H1 (cell line): ENCODE results near the gene ENDOV. TPM values are rescaled to one million over a fixed set of nuclear protein-coding genes. Genes with fewer than 3 reads are reported as not detected.

Source experiments
- CTCF ChIA-PET: fragments of 300-600 bp; sonication (Branson Sonifier 250); formaldehyde crosslinking; loops from one replicate; lab custom pipeline; 2021; ENCODE audit not compliant: partially characterized antibody; lab: Charles Lee
- POLR2A ChIA-PET: fragments of 300-600 bp; sonication (Branson Sonifier 250); formaldehyde crosslinking; loops from one replicate; lab custom pipeline; 2021; ENCODE audit warnings: inconsistent platforms; ENCODE audit not compliant: partially characterized antibody; lab: Charles Lee
- DNase-seq, 2 experiments: peaks; one replicate each; pipeline versions ENCODE4 v3.0.0 to v3.0.0-alpha.2; 2010 to 2022; ENCODE audit warnings: low spot score in 2 of 2, low read depth in 1 of 2, mixed read lengths in 1 of 2
- FAIRE-seq: peaks from 2 replicates; lab custom pipeline; 2011; peaks lifted over from hg19 to GRCh38; lab: Jason Lieb, UNC
- H2AFZ ChIP-seq: 2 replicates; pipeline ENCODE4 v1.8.1; 2012; ENCODE audit warnings: low read length, inconsistent platforms
- H2AK5ac ChIP-seq: 2 replicates; pipeline ENCODE4 v1.6.1; 2013; ENCODE audit warnings: low read depth, low read length
- H2BK120ac ChIP-seq: replicated peaks from 2 replicates; pipeline ENCODE3; 2013; ENCODE audit warnings: low read depth, low read length, inconsistent platforms
- H2BK12ac ChIP-seq: 2 replicates; pipeline ENCODE4 v1.6.1; 2013; ENCODE audit warnings: low read depth, low read length
- H2BK15ac ChIP-seq: 2 replicates; pipeline ENCODE4 v1.6.1; 2013; ENCODE audit warnings: low read length
- H2BK20ac ChIP-seq: 2 replicates; pipeline ENCODE4 v1.6.1; 2013; ENCODE audit warnings: low read length
- H2BK5ac ChIP-seq: 2 replicates; pipeline ENCODE4 v1.6.1; 2013; ENCODE audit warnings: low read depth, low read length
- H3K14ac ChIP-seq: 2 replicates; pipeline ENCODE4 v1.6.1; 2013; ENCODE audit warnings: inconsistent platforms; ENCODE audit not compliant: insufficient read length
- H3K18ac ChIP-seq: 2 replicates; pipeline ENCODE4 v1.6.1; 2013; ENCODE audit warnings: low read length; ENCODE audit errors: extremely low read depth
- H3K23ac ChIP-seq: 2 replicates; pipeline ENCODE4 v1.6.1; 2013; ENCODE audit warnings: inconsistent platforms; ENCODE audit not compliant: insufficient read length
- H3K23me2 ChIP-seq: 2 replicates; pipeline ENCODE4 v1.6.1; 2013; ENCODE audit warnings: low read depth, low read length
- H3K27ac ChIP-seq: 2 replicates; pipeline ENCODE4 v1.6.1; 2011; ENCODE audit warnings: low read depth, low read length, inconsistent platforms
- H3K27me3 ChIP-seq, 4 experiments: replicated peaks in 1 of 4; 1 replicate in 1 of 4; 2 replicates in 3 of 4; pipeline versions ENCODE4 v1.6.1 to v1.8.1; 2011 to 2013; ENCODE audit warnings: low read length in 3 of 4, mild to moderate bottlenecking in 3 of 4, inconsistent platforms in 2 of 4, mixed read lengths in 2 of 4, moderate library complexity in 1 of 4; ENCODE audit not compliant: control insufficient read depth in 3 of 4, insufficient read depth in 3 of 4; ENCODE audit errors: extremely low read depth in 1 of 4
- H3K36me3 ChIP-seq, 4 experiments: 2 replicates each; pipeline versions ENCODE4 v1.6.1 to v1.8.1; 2011 to 2013; ENCODE audit warnings: mild to moderate bottlenecking in 4 of 4, low read length in 3 of 4, moderate library complexity in 2 of 4, control low read depth in 1 of 4, inconsistent platforms in 1 of 4; ENCODE audit not compliant: insufficient read depth in 4 of 4, control insufficient read depth in 2 of 4
- H3K4ac ChIP-seq: replicated peaks from 2 replicates; pipeline ENCODE3; 2013; ENCODE audit warnings: low read length, low read depth, mixed read lengths, inconsistent platforms; ENCODE audit not compliant: insufficient read length
- H3K4me1 ChIP-seq, 4 experiments: replicated peaks in 1 of 4; 1 replicate in 1 of 4; 2 replicates in 3 of 4; pipeline versions ENCODE4 v1.6.1 to v1.8.1; 2011 to 2013; ENCODE audit warnings: low read length in 3 of 4, inconsistent platforms in 2 of 4, mixed read lengths in 1 of 4; ENCODE audit not compliant: insufficient read depth in 4 of 4, control insufficient read depth in 3 of 4
- H3K4me2 ChIP-seq, 2 experiments: 2 replicates each; pipeline versions ENCODE4 v1.6.1 to v1.8.1; 2011 to 2013; ENCODE audit warnings: low read depth in 2 of 2, low read length in 2 of 2, control low read depth in 1 of 2, inconsistent platforms in 1 of 2, mild to moderate bottlenecking in 1 of 2; ENCODE audit not compliant: insufficient read depth in 1 of 2
- H3K4me3 ChIP-seq, 4 experiments: fragments of 200-600, 300-600 bp in 1 of 4; sonication (generic), shearing (Covaris generic), sonication (Bioruptor Twin) in 1 of 4; 2 replicates each; pipeline versions ENCODE4 v1.5.1 to v1.8.1; 2011 to 2016; ENCODE audit warnings: low read length in 4 of 4, low read depth in 3 of 4, control low read depth in 2 of 4, inconsistent platforms in 2 of 4, mild to moderate bottlenecking in 2 of 4, mixed read lengths in 1 of 4, moderate library complexity in 1 of 4; ENCODE audit not compliant: insufficient read depth in 2 of 4; ENCODE audit errors: extremely low read depth in 1 of 4
- H3K56ac ChIP-seq: replicated peaks from 2 replicates; pipeline ENCODE3; 2013; ENCODE audit warnings: low read depth, mild to moderate bottlenecking, mixed read lengths, low read length, inconsistent platforms; ENCODE audit not compliant: insufficient read length
- H3K79me1 ChIP-seq: 2 replicates; pipeline ENCODE4 v1.6.1; 2013; ENCODE audit warnings: low read depth, low read length, control low read depth
- H3K79me2 ChIP-seq, 2 experiments: 2 replicates each; pipeline versions ENCODE4 v1.6.1 to v1.8.1; 2012 to 2013; ENCODE audit warnings: low read length in 2 of 2, mild to moderate bottlenecking in 2 of 2, inconsistent platforms in 1 of 2; ENCODE audit not compliant: insufficient read depth in 2 of 2, control insufficient read depth in 1 of 2
- H3K9ac ChIP-seq, 4 experiments: replicated peaks in 1 of 4; 1 replicate in 1 of 4; 2 replicates in 3 of 4; pipeline versions ENCODE4 v1.6.1 to v1.8.1; 2011 to 2013; ENCODE audit warnings: low read depth in 3 of 4, low read length in 3 of 4, control low read depth in 2 of 4, mild to moderate bottlenecking in 2 of 4, moderate library complexity in 2 of 4, inconsistent platforms in 1 of 4; ENCODE audit errors: extremely low read depth in 1 of 4
- H3K9me3 ChIP-seq, 2 experiments: 2 replicates each; pipeline versions ENCODE4 v1.6.1 to v1.8.1; 2012 to 2013; ENCODE audit warnings: mild to moderate bottlenecking in 2 of 2, moderate library complexity in 2 of 2, control low read depth in 1 of 2, inconsistent platforms in 1 of 2, low read depth in 1 of 2, low read length in 1 of 2, mixed read lengths in 1 of 2; ENCODE audit not compliant: insufficient read depth in 2 of 2
- H4K20me1 ChIP-seq, 2 experiments: replicated peaks in 1 of 2; 2 replicates each; pipeline versions ENCODE3 to v1.8.1; 2011 to 2013; ENCODE audit warnings: inconsistent platforms in 2 of 2, low read length in 2 of 2, mild to moderate bottlenecking in 1 of 2; ENCODE audit not compliant: insufficient read depth in 2 of 2, control insufficient read depth in 1 of 2
- H4K5ac ChIP-seq: 2 replicates; pipeline ENCODE4 v1.6.1; 2013; ENCODE audit warnings: low read length, low read depth, mixed read lengths, inconsistent platforms; ENCODE audit not compliant: insufficient read length
- H4K8ac ChIP-seq: 2 replicates; pipeline ENCODE4 v1.8.0; 2013; ENCODE audit warnings: mild to moderate bottlenecking, moderate library complexity, low read length, inconsistent platforms; ENCODE audit not compliant: insufficient read depth; ENCODE audit errors: extremely low read depth
- H4K91ac ChIP-seq: replicated peaks from 2 replicates; pipeline ENCODE3; 2013; ENCODE audit warnings: low read length, mixed read lengths, inconsistent platforms; ENCODE audit not compliant: insufficient read length
- CBX5 ChIP-seq: fragments of 300-800, 300-1000 bp; sonication (generic); IDR thresholded peaks from 2 replicates; pipeline ENCODE4 v1.7.1; 2016; ENCODE audit warnings: antibody characterized with exemption, low read length, low read depth
- CBX8 ChIP-seq: fragments of 300-800, 300-1000 bp; sonication (generic); IDR thresholded peaks from 2 replicates; pipeline ENCODE4 v1.7.1; 2016; ENCODE audit warnings: low read depth, low read length, borderline replicate concordance
- CHD1 ChIP-seq: IDR thresholded peaks from 2 replicates; pipeline ENCODE4 v1.6.1; 2012; ENCODE audit warnings: low read depth, low read length, improper control_type of control experiment
- HDAC6 ChIP-seq: IDR thresholded peaks from one replicate; pipeline ENCODE4 v1.7.1; 2012; ENCODE audit warnings: low read depth, mild to moderate bottlenecking, inconsistent platforms, low read length, moderate library complexity
- POLR2A ChIP-seq, 2 experiments: IDR thresholded peaks; 1 replicate in 1 of 2; 2 replicates in 1 of 2; pipeline ENCODE4 v1.6.1; 2011; ENCODE audit warnings: low read depth in 2 of 2, low read length in 2 of 2, mild to moderate bottlenecking in 2 of 2; ENCODE audit errors: control extremely low read depth in 1 of 2
- POU5F1 ChIP-seq: IDR thresholded peaks from 2 replicates; pipeline ENCODE4 v1.6.1; 2011; ENCODE audit warnings: low read depth, mild to moderate bottlenecking, low read length, moderate library complexity
- RNF2 ChIP-seq: fragments of 200-900, 300-1000 bp; sonication (generic); IDR thresholded peaks from 2 replicates; pipeline ENCODE4 v1.7.1; 2016; ENCODE audit warnings: borderline replicate concordance, low read depth, mild to moderate bottlenecking, antibody characterized with exemption, low read length; ENCODE audit not compliant: poor library complexity, severe bottlenecking; ENCODE audit errors: missing control alignments
- SAP30 ChIP-seq: fragments of 300-600 bp; sonication (generic); IDR thresholded peaks from 2 replicates; pipeline ENCODE4 v1.7.1; 2012; ENCODE audit warnings: low read length, moderate library complexity, mild to moderate bottlenecking, inconsistent platforms; ENCODE audit not compliant: insufficient read depth, insufficient replicate concordance
- TBP ChIP-seq: IDR thresholded peaks from 2 replicates; pipeline ENCODE4 v1.6.1; 2011; ENCODE audit warnings: low read depth, low read length, improper control_type of control experiment
- TEAD4 ChIP-seq: IDR thresholded peaks from 2 replicates; pipeline ENCODE4 v1.6.1; 2012; ENCODE audit warnings: low read depth, low read length, inconsistent platforms, mixed read lengths
- ZNF274 ChIP-seq: IDR thresholded peaks from 2 replicates; pipeline ENCODE4 v1.7.0; 2012; ENCODE audit warnings: low read length, borderline replicate concordance; ENCODE audit errors: extremely low read depth
- WGBS, 2 experiments: shearing (Covaris generic) in 1 of 2; methylation state at CpG; one replicate each; pipeline versions ENCODE4 v1.1.6 to v1.1.7; 2013 to 2015; ENCODE audit warnings: low lambda C conversion rate in 2 of 2, mixed read lengths in 2 of 2, inconsistent platforms in 1 of 2, low coverage in 1 of 2, missing lambda C conversion rate in 1 of 2; ENCODE audit not compliant: insufficient replicate concordance in 2 of 2, insufficient coverage in 1 of 2, insufficient read length in 1 of 2; ENCODE audit errors: extremely low coverage in 1 of 2, missing lambda C conversion rate in 1 of 2; 5-methylcytosine and 5-hydroxymethylcytosine counted together
- polyA plus RNA-seq, 7 experiments: library from polyadenylated mRNA; depleted of rRNA in 3 of 7; stranded (reverse) in 5 of 7; unstranded in 2 of 7; fragments of >200 nt in 5 of 7; fragments of 200-250 nt in 2 of 7; gene quantifications; 1 replicate in 5 of 7; 2 replicates in 1 of 7; 4 replicates in 1 of 7; pipeline versions ENCODE4 v1.2.1 to v1.2.3, GENCODE V29; 2011 to 2013; ENCODE audit warnings: missing spikeins in 2 of 7, mixed read lengths in 2 of 7
- total RNA-seq: library from RNA; stranded (reverse); fragmentation: NEBNext Ultra II Directional; extraction: Animal tissue kit (Norgen Biotek cat#: 25700); gene quantifications from 2 replicates; pipeline ENCODE4 v1.2.1, GENCODE V29; 2021
- TF ChIP-seq, protein P1 (sequence below): IDR thresholded peaks from 2 replicates; pipeline ENCODE4 v1.6.1; 2012; ENCODE audit warnings: low read length, inconsistent platforms

The ENDOV gene
- total and polyA plus RNA-seq, 2 of the 8 experiments (the other 6 are each of a cell fraction or from before 2014, with no cell fraction given), result 10.6 to 13.3 TPM

DNA sequence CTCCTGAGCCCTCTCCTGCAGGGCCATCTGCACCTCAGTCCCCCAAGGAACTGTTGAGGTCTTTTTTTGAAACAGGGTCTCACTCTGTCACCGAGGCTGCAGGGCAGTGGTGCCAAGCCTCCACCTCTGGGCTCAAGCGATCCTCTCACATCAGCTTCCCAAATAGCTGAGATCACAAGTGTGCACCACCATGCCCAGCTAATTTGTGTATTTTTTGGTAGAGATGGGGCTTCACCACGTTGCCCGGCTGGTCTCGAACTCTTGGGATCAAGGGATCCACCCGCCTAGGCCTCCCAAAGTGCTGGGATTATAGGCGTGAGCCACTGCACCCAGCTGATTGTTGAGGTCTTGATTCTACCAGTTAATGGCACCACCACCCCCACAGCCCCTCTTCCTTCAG lies 27.9 kb upstream of the ENDOV start:
- POLR2A ChIA-PET, result interaction anchor here (1.2 to 1.6 kb wide), 2 partner anchors 25 to 54 kb away, joined by 3 read pairs; no protein-coding TSS in a partner anchor
- no peak overlapping the region for H2AFZ ChIP-seq
- TF ChIP-seq TEAD4 (no peak), ZNF274 (no peak), HDAC6 (no peak), RNF2 (no peak), SAP30 (no peak), CBX8 (no peak), POU5F1 (no peak), CBX5 (no peak), POLR2A (IDR thresholded peaks at IDR 0.05; ENCODE audit: control extremely low read depth in 1 of 2, low read depth in 2 of 2, low read length in 2 of 2) (no peak), TBP (no peak), CHD1 (no peak)
- TF ChIP-seq, protein P1, sequence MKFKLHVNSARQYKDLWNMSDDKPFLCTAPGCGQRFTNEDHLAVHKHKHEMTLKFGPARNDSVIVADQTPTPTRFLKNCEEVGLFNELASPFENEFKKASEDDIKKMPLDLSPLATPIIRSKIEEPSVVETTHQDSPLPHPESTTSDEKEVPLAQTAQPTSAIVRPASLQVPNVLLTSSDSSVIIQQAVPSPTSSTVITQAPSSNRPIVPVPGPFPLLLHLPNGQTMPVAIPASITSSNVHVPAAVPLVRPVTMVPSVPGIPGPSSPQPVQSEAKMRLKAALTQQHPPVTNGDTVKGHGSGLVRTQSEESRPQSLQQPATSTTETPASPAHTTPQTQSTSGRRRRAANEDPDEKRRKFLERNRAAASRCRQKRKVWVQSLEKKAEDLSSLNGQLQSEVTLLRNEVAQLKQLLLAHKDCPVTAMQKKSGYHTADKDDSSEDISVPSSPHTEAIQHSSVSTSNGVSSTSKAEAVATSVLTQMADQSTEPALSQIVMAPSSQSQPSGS, result no peak

More for the DNA sequence above, 27.9 kb upstream of the ENDOV start:
- Histone ChIP-seq H3K23ac (no peak overlapping the region), H2BK12ac (no peak overlapping the region), H4K5ac (no peak overlapping the region), H3K23me2 (no peaks in the 10 kb centered on the region), H3K9ac (no peak overlapping the region), H3K4me3 (no peak overlapping the region), H3K9me3 (no peaks in the 10 kb centered on the region), H4K8ac (no peak overlapping the region), H2BK20ac (no peak overlapping the region), H3K56ac (no peak overlapping the region), H2BK120ac (no peak overlapping the region), H2AK5ac (no peak overlapping the region), H3K27me3 (no peaks in the 10 kb centered on the region), H3K4ac (no peak overlapping the region), H3K79me2 (no peaks in the 10 kb centered on the region), H3K27ac (no peak overlapping the region), H3K18ac (no peak overlapping the region), H3K4me2 (no peak overlapping the region), H3K36me3 (peaks cover 18 to 48% (median 28%) of the 10 kb centered on the region in 4 experiments; a peak in 7 of 8 replicates), H2BK5ac (no peak overlapping the region), H3K4me1 (no peaks in the 10 kb centered on the region), H3K79me1 (no peaks in the 10 kb centered on the region; the same call in none of the 2 replicates), H2BK15ac (no peak overlapping the region), H4K20me1 (peaks cover 0 to 2% of the 10 kb centered on the region in 2 experiments), H3K14ac (no peak overlapping the region), H4K91ac (no peak overlapping the region)
- WGBS, 2 experiments, result 93% methylated on average over 7 of the region's 7 CpGs; no CpG with 5 or more reads in 1 of the 2 experiments
- CTCF ChIA-PET, result interaction anchor here (0.6 to 2.7 kb wide), 4 partner anchors 11 to 1800 kb away, joined by 3 to 11 read pairs (median 4); no protein-coding TSS in a partner anchor
- FAIRE-seq (no peak), DNase-seq (no peak)
